ENCODE data around the gene PAK2. TPM values are rescaled to one million over a fixed set of nuclear protein-coding genes. Genes with fewer than 3 reads are reported as not detected.
A peak's percentile ranks its signal among the peaks of the same experiment; 100 is the strongest.

The PAK2 gene
- total RNA-seq = 54.5 and 249 TPM in 2 replicates

DNA sequence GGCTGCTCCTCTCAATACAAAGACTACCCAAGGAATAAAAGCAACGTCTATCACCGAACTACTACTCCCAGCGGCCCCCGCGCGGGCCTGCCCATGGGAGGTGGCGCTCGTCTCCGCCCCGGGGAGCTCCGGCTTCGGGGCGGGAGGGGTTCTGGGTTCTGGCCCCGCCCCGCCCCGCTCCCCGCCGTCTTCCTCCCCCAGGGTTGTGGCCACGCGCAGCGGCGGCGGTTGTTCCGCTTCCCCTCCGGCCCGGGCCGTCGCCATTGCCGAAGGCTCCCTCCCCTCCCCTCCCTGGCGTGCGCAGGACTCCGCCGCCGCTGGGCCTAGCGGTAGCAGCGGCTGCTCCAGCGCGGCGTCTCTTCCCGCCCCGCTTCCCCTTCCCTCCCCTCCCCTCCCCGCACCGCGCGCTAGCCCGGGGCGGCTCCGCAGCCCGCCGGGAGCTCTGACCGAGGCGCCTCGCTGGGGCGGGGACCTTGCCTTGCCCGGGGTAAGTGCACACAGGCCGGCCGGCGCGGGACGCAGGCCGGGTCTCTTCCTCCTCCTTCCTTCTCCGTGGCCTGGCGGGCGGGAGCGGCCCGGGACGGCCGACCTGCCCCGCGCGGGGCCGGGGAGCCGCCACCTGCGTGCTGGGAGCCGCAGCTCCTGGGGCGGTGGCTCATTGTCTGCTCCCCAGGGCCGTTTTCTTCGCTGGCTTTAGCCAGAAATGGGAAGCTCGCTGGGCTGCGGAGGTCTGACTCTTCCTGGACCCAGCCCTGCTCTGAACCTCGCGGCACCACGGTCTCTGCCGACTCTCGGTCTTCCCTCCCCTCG is at the start of gene PAK2:
Gene PAK2 (plus strand): TSS at position 187 of the 810 bp plus-strand sequence. CDS start 42,790 bp downstream, outside the sequence.
- DNase-seq (ENCODE audit: low read depth) = peak; percentile 44

DNA sequence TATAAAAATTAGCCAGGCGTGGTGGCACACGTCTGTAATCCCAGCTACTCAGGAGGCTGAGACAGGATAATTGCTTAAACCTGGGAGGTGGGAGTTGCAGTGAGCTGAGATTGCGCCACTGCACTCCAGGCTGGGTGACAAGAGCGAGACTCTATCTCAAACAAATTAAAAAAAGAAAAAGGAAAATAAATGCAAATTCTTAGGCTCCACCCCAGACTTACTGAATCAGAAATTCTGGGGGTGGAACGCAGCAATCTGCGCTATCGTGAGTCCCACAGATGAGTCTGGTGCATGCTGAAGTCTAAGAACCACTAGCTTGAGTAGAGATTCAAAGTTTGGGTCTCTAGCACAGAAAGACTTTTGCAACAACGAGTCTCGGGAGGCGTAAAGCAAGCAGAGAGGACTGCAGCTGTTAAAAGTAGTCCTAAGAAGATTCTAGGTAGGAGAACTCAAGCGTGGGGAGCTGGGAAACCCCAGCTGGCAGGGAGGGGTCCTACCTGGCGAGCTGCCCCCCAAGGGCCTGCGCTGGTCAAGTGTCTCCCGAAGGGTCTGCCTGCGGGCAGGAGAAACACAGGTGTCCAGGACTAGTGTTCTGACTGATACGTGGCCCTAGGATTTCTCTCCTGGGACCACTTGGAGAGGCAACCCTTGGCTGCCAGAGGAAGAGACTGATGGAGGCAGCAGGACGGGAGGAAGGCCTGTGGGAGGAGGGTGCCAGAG is 49.6 kb upstream of the PAK2 start:
- no peak for DNase-seq (ENCODE audit: low read depth)

- no peak for DNase-seq (ENCODE audit: low read depth)
Measured at GRCh38 chr3:196691386-196691785, 48.3 kb upstream of the PAK2 start.

DNA sequence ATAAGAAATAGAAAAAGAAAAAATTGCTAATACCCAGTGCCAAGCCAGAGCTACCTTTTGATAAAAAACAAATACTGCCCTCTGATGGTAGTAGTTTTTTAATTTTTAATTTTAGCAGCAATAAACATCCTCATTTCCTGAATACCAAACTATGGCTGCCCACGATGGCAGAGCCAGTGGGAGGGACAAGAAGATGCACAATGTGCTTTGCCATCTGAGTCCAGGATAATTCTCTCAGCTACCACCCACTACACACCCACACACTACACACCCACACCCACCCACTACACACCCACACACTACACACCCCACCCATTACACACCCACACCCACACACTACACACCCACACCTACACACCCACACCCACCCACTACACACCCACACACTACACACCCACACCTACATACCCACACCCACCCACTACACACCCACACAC is 45.4 kb upstream of the PAK2 start:
- peak; percentile 15 for DNase-seq (ENCODE audit: low read depth)

DNA sequence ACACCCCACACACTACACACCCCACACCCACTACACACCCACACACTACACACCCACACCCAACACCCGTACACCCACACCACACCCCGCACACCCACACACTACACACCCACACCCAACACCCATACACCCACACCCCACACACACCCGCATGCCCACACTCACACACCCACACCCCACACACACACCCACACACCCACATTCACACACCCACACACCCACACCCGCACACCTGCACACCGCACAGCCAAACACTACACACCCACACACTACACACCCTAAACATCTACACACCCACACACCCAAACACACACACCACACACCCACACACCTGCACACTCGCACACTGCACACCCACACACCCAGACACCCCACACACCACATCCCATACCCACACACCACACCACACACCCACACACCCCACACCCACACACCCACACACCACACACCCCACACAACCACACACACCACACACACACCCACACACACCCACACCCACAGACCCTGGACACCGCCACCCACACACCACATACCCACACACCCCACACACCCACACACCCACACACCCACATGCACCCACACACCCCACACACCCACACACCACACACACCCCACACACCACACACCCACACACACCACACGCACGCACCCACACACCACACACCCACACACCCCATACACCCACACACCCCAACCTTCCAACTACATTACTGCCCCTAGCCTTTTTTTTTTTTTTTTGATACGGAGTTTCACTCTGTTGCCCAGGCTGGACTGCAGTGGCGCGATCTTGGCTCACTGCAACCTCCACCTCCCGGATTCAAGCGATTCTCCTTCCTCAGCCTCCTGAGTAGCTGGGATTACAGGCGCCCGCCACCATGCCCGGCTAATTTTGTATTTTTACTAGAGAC is 44.5 kb upstream of the PAK2 start:
- no peak for DNase-seq (ENCODE audit: low read depth)

DNA sequence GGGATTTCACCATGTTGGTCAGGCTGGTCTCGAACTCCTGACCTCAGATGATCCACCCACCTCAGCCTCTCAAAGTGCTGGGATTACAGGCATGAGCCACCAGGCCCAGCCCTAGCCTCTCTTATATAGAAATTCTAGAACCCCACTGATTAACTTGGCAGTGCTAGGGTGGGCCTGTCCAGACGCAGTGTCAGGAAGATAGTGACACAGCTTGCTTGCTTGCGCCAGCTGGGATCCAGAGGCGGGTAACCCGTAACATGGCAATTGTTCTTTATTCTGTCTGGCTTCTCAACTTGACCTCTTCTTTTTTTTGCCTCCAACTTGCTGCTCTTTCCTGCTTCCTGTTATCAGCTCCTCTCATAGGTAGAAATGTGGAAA is 43.8 kb upstream of the PAK2 start:
- no peak for DNase-seq (ENCODE audit: low read depth)

GRCh38 chr3:196697270-196697669 is 42.4 kb upstream of the PAK2 start:
- no peak for DNase-seq (ENCODE audit: low read depth)

GRCh38 chr3:196699749-196700148 is 39.9 kb upstream of the PAK2 start:
- no peak for DNase-seq (ENCODE audit: low read depth)

- DNase-seq (ENCODE audit: low read depth) = peak; percentile 12
Measured at GRCh38 chr3:196700801-196701200, 38.9 kb upstream of the PAK2 start.

DNA sequence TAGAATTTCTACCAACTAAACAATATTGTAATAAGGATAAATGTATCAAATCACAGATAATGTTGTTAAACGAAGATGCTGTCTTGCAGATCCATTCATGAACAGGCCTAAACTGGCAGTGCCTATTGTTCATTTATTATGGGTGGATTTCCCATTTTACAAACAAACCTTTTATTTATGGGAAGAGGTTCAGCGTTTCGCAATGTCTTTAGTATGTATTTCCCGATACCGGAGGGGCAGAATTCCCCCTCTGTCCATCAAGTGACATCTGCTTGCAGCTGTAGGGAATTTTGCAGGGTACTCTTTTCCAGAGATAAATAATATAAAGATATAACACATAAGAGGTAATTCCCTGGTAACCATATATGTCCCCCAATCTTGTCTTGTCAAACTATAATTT is 33.3 kb upstream of the PAK2 start:
- DNase-seq (ENCODE audit: low read depth) = no peak

DNA sequence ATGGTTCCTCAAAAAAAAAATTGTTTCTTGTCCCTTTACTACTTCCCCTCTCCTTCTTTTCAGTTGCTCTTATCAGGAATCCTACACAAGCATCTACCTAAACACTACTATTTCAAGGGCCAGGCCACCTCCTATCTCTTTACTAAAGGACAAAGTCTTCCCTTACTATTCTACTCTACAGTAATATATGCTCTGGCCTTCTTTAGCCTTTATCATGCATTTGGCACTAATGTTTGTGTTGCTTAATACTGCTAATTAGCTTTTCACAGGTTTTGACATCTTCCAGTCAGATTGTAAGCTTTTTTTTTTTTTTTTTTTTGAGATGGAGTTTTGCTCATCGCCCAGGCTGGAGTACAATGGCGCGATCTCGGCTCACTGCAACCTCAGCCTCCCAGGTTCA is 32.9 kb upstream of the PAK2 start:
- DNase-seq (ENCODE audit: low read depth) = no peak

DNA sequence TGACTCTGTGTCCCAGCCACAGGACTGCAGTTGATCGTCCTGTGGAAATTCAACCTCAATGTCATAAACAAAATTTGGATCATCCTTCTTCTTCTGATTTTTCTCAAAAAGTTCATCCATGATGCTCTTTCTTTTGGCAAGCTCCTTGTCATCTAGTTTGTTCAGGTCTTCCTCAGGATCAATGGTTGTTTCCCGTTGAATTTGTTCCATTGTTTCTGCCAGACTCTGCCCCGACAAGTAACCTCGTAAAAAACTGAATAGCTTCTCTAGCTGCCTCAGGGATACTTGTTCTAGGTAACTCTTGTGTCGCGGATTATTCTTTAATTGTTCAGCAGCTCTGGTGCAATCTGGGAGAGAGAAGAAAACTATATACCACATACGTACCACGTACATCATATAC is 32.1 kb upstream of the PAK2 start:
- DNase-seq (ENCODE audit: low read depth) = no peak

GRCh38 chr3:196708467-196708866 is 31.2 kb upstream of the PAK2 start:
- DNase-seq (ENCODE audit: low read depth) = no peak

DNA sequence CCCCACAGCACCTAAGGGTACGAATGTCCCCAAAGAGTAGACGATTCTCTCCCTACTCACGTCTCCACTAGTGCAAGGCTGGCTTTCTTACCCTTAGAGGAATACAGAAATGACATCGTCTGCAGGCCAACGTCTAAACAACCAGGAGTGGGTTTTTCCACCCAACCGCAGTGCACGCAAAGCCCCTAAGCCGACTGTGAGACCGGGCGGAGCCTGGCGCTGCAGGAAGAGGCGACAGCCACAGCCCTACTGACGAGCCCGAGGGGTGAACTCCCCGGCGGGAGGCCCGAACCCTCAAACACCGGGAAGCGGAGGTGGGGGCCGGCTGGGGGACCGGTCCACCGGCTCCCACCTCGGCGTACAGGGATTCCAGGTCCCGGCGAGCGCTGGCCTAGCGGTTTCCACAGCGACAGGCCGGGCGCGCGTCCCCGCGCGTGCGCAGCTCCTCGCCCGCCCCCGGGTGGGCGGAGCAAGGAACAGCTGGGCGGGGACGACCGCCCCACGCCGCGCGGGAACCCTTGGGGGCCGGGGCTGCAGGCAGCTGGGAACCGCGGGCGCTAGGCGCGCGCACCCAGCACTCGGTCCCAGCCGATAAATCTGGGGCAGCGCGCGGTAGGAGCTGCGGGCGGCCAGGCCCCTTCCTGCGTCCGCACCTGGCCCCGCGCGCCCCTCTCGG is 27.7 kb upstream of the PAK2 start, which contains the start of the genes CEP19 and PIGX:
Gene CEP19 (minus strand): TSS at position 413 of the 676 bp plus-strand sequence. CDS start 3,593 bp downstream, outside the sequence.
Gene PIGX (plus strand): TSS at position 540 of the 676 bp plus-strand sequence.
- DNase-seq (ENCODE audit: low read depth) = peak; percentile 51

DNA sequence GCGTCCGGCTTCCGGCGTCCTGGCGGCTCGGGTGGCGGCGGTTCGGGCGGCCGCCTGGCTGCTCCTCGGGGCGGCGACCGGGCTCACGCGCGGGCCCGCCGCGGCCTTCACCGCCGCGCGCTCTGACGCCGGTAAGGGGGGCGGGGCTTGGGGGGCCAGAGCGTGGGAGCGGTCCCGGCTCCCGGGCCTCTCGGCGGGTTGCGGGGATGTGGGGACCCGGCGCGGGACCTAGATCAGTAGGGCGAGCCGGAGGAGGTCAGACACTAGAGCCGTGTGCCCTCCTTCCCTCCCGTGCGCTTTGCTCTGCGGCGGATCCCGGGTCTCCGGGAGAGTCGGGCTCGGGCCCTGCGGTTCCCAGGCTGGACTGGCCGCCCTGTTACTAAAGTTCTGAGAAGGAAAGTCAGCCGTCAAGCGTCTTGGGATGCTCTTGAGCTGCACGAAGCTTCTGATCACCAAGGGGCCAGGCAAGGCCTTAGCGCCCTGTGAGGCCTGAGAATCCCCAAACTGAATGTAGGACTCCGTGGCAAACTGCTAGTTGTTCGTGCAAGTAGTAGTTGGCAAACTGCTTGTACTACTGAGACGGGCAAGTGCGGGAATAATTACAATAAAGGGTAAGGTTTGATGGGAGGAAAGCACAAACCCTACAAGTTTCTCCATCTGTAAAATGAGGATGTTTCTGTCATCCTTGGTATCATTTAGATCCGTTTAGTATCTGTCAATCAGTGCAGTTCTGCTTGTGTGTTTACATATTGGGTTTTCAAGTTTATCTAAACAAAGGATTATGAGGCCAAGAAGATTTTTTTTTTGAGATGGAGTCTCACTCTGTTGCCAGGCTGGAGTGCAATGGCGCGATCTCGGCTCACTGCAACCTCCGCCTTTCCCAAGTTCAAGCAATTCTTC is 26.9 kb upstream of the PAK2 start:
- DNase-seq (ENCODE audit: low read depth) = peak; percentile 34

- DNase-seq (ENCODE audit: low read depth) = peak; percentile 66
Measured at GRCh38 chr3:196717162-196717561, 22.5 kb upstream of the PAK2 start.

GRCh38 chr3:196721097-196721496 is 18.6 kb upstream of the PAK2 start:
- no peak for DNase-seq (ENCODE audit: low read depth)

DNA sequence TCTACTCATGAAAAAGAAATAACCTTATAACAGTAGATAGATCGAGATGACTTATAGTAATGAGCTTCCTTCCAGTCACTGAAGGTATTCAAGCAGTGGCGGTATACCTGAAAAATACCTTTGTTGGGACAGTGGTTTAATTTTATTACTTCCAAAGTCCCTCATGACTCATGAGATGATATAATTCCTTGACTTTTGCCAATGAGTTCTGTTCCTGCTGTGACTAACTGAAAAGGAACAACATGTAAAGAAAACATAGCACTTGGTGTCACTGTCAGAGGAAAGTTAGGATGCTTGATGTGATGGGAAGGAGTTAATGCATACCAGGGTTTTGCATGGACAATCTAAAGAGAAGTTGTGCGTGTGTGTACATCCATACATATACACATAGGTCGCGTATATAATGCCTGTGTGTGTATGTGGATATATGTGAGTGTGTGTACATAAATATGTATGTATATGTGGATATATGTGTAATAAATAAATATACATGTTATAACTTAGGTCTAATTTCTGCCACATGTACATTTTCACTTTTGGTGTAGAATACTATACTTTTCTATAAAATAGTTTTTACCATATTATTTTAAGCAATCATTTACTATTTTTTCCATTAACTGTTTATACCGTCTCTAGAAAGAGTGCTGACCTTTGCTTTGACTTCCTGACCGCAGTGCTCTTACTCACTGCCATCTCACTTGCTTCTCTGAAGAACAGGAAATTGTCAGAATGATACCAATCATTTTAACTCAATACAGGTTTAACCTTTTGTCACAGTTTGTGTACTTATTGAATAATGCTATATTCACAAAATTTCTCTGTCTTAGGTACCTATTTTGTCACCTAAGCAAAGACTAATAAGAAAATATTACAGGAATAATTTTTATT is 12.6 kb upstream of the PAK2 start:
- peak; percentile 74 for DNase-seq (ENCODE audit: low read depth)

DNA sequence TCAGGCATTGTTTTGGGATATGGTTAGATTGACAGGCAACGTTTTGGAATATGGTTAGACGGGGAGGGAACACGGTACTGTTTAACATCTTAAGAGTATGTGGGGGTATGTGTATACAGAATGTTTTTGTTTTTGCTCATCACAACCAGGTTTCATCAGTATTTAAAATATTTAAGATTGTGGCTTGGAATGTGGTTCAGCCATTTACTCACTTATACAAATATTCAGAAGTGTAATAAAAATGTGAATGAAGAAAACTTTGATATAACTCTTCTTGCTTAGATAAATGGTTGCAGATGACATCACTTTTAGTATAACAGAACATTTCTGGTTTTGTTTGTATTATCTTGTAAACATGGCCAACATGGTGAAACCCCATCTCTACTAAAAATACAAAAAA is 3.9 kb upstream of the PAK2 start:
- DNase-seq (ENCODE audit: low read depth) = no peak
